ENCODE measurements around the gene DOCK1. TPM values are rescaled to one million over a fixed set of nuclear protein-coding genes. Genes with fewer than 3 reads are reported as not detected.

DOCK1 gene
- total and polyA plus RNA-seq, 2 donors (not counting 1 experiment from before 2014, with no cell fraction given): 20.5 to 91.0 TPM

GRCh38 chr10:127207081-127207480 is 301.9 kb downstream of the DOCK1 start:
- Histone ChIP-seq H3K27me3 (ENCODE audit: control insufficient read depth, insufficient read depth, low read length) (no peaks in the 10 kb centered on the region), H3K4me2 (ENCODE audit: extremely low read depth, insufficient read depth, low read length) (no peak overlapping the region), H3K9me3 (ENCODE audit: control insufficient read depth, insufficient read depth, low read depth, low read length) (no peaks in the 10 kb centered on the region), H4K20me1 (ENCODE audit: control insufficient read depth, extremely low read depth, insufficient read depth, low read length) (no peaks in the 10 kb centered on the region), H3K4me3 (replicated peaks in 1 of 4; ENCODE audit: control extremely low read depth in 1 of 4, insufficient read depth in 1 of 4, low read depth in 3 of 4, low read length in 4 of 4) (no peak overlapping the region), H3K9ac (ENCODE audit: insufficient read depth, low read length) (no peak overlapping the region), H2AFZ (ENCODE audit: low read length) (no peak overlapping the region), H3K4me1 (ENCODE audit: control insufficient read depth, extremely low read depth, insufficient read depth, low read length) (no peaks in the 10 kb centered on the region), H3K27ac (ENCODE audit: insufficient read depth, low read length) (no peak overlapping the region), H3K36me3 (ENCODE audit: control insufficient read depth, insufficient read depth, low read length) (no peaks in the 10 kb centered on the region), H3K79me2 (ENCODE audit: control insufficient read depth, insufficient read depth, low read length) (no peaks in the 10 kb centered on the region)
- TF ChIP-seq CTCF (conservative IDR thresholded peaks at IDR 0.05 in 1 of 2, IDR thresholded peaks at IDR 0.05 in 1 of 2; ENCODE audit: low read depth in 1 of 2, low read length in 2 of 2) (no peak), EZH2 (IDR thresholded peaks at IDR 0.05; ENCODE audit: low read length, missing control alignments) (no peak)
- no peak for DNase-seq (ENCODE audit: low read depth in 2 of 2)

GRCh38 chr10:127210936-127211466 is 305.8 kb downstream of the DOCK1 start:
- Histone ChIP-seq H3K27me3 (ENCODE audit: control insufficient read depth, insufficient read depth, low read length) (no peaks in the 10 kb centered on the region), H3K27ac (ENCODE audit: insufficient read depth, low read length) (no peak overlapping the region), H3K79me2 (ENCODE audit: control insufficient read depth, insufficient read depth, low read length) (no peaks in the 10 kb centered on the region), H4K20me1 (ENCODE audit: control insufficient read depth, extremely low read depth, insufficient read depth, low read length) (no peaks in the 10 kb centered on the region), H3K36me3 (ENCODE audit: control insufficient read depth, insufficient read depth, low read length) (no peaks in the 10 kb centered on the region), H3K4me3 (replicated peaks in 1 of 4; ENCODE audit: control extremely low read depth in 1 of 4, insufficient read depth in 1 of 4, low read depth in 3 of 4, low read length in 4 of 4) (no peak overlapping the region), H3K4me1 (ENCODE audit: control insufficient read depth, extremely low read depth, insufficient read depth, low read length) (no peaks in the 10 kb centered on the region), H2AFZ (ENCODE audit: low read length) (no peak overlapping the region), H3K4me2 (ENCODE audit: extremely low read depth, insufficient read depth, low read length) (no peak overlapping the region), H3K9ac (ENCODE audit: insufficient read depth, low read length) (no peak overlapping the region), H3K9me3 (ENCODE audit: control insufficient read depth, insufficient read depth, low read depth, low read length) (no peaks in the 10 kb centered on the region)
- TF ChIP-seq CTCF (conservative IDR thresholded peaks at IDR 0.05 in 1 of 2, IDR thresholded peaks at IDR 0.05 in 1 of 2; ENCODE audit: low read depth in 1 of 2, low read length in 2 of 2): no peak
- no peak for TF ChIP-seq EZH2 (IDR thresholded peaks at IDR 0.05; ENCODE audit: low read length, missing control alignments)
- no peak for DNase-seq (ENCODE audit: low read depth in 2 of 2)

- Histone ChIP-seq H3K4me3 (replicated peaks in 1 of 4; ENCODE audit: control extremely low read depth in 1 of 4, insufficient read depth in 1 of 4, low read depth in 3 of 4, low read length in 4 of 4) (no peak overlapping the region), H4K20me1 (ENCODE audit: control insufficient read depth, extremely low read depth, insufficient read depth, low read length) (no peaks in the 10 kb centered on the region), H3K79me2 (ENCODE audit: control insufficient read depth, insufficient read depth, low read length) (no peaks in the 10 kb centered on the region), H3K4me2 (ENCODE audit: extremely low read depth, insufficient read depth, low read length) (no peak overlapping the region), H3K9ac (ENCODE audit: insufficient read depth, low read length) (no peak overlapping the region), H3K27me3 (ENCODE audit: control insufficient read depth, insufficient read depth, low read length) (no peaks in the 10 kb centered on the region), H3K27ac (ENCODE audit: insufficient read depth, low read length) (no peak overlapping the region), H3K9me3 (ENCODE audit: control insufficient read depth, insufficient read depth, low read depth, low read length) (no peaks in the 10 kb centered on the region), H3K4me1 (ENCODE audit: control insufficient read depth, extremely low read depth, insufficient read depth, low read length) (no peaks in the 10 kb centered on the region), H3K36me3 (ENCODE audit: control insufficient read depth, insufficient read depth, low read length) (no peaks in the 10 kb centered on the region), H2AFZ (ENCODE audit: low read length) (no peak overlapping the region)
- DNase-seq (ENCODE audit: low read depth in 2 of 2): no peak
- TF ChIP-seq EZH2 (IDR thresholded peaks at IDR 0.05; ENCODE audit: low read length, missing control alignments): no peak
- no peak for TF ChIP-seq CTCF (conservative IDR thresholded peaks at IDR 0.05 in 1 of 2, IDR thresholded peaks at IDR 0.05 in 1 of 2; ENCODE audit: low read depth in 1 of 2, low read length in 2 of 2)
These were observed 310.6 kb downstream of the DOCK1 start for GRCh38 chr10:127215866-127216265.

Data from fibroblast of lung (primary cell).